Daoy (cell line): Measurements from ENCODE around the gene ATG10. TPM values are rescaled to one million over a fixed set of nuclear protein-coding genes. Genes with fewer than 3 reads are reported as not detected.
"Not testable (repeated sequence)": the region's sequence is repeated elsewhere in the genome, so short reads cannot be mapped to it uniquely, and the experiment has no call there.

Experiments used
- DNase-seq: peaks from one replicate; pipeline ENCODE4 v3.0.0-alpha.2; 2015; ENCODE audit warnings: low read depth
- total RNA-seq: library from RNA; depleted of rRNA; stranded (reverse); fragments of >200 nt; shearing (Covaris generic); gene quantifications from 2 replicates; pipeline ENCODE4 v1.2.3, GENCODE V29; 2014; rRNA removed

Gene ATG10
- 10.7 and 28.9 TPM in 2 replicates for total RNA-seq

DNA sequence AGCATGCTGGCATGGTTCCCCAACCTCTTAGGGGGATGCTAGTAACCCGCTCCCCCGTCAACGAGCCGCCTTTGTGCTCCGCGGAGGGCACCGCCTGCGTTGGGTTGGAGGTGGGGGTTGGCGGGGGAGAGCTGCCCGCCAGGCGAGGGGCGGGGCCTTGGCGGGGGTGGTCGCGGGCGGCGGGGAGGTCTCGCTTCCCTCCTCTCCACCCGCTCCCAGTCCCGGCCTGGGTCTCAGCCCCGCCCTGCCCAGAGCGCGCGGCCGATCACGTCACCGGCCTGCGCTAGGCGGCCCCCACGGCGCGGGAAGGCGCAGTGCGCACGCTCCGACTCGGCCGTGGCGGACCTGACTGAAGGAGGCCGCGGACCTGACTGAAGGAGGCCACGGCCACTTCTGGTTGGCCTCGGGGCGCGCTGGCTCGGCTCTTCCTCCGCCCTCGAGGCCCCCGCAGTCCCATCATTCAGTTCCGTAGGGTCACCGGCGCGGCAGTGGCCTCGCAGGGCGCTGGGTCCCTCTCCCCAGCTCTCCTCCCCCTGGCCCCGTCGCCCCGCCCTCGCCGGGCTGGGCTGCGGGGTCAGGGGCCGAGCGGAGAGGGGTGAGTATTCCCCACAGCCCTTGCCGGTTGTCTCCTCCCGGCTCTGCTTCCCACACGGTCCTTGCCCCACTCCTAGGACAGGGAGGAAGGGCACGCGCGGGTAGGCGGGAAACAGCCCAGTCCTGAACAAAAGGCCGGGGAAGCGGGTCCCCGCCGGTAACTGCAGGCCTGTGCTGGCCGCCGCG, at the start of gene ATG10:
TSS of gene ATG10 (plus strand) at position 312 of the 780 bp plus-strand sequence. CDS start 15,548 bp downstream, outside the sequence.
- DNase-seq, result peak; percentile 98

DNA sequence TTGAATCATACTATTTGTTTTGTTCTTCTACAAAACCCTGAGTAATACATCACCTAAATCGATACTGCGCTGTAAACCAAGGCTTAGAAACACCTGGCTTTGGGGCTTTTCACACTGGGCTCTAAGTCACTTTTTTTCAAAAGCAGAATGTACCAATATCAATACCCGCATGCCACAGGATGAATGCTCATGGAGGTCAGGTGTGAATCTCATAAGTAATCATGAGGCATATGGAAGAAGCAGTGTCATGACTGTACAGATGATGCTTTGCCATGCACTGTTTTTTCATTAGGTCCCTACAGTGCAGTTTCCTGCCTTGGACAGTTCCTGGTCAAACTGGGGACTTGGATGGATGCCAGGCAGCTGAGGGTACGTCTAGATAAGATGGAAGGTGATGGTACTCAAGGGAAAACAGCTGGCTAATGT, 49.0 kb upstream of the ATG10 start:
- DNase-seq, result peak; percentile 5

DNA sequence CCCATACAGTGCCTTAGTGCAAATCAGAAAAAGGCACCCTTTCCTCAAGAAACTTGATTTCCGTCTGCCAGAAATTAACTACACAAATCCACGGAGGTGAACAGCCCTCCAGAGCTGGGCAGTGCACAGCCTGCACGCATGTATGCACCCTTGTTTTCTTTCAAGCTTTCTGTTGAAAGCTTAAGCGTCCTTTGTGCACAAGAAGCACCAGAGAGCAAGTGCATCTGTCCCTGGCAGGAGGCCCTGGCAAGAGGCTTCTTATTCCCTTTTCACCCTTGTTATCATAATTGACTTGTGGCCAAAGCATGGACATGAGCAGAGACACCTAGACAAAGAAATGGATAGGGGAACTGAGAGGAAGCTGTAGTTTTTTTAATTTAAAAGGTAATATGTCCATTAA, 47.4 kb upstream of the ATG10 start:
- DNase-seq, result no peak

DNA sequence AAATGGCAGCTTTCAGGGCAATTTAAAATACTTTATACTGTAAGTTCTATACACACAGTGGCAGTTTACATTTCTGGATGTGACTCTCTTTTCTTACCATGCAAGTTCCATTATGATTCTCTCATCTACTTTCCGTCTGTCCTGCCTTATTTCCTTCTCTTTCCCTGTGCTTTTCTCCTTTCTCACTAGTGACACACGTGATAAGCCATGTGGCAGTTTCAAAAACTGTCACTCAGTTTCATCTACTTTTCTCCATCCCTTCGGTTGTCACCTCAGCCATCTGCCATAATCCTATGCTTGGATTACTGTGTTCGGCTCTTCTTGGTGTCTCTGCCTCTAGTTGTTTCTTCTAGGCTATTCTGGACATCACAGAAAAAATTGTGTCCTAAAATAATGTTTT, 46.8 kb upstream of the ATG10 start:
- no peak for DNase-seq

DNA sequence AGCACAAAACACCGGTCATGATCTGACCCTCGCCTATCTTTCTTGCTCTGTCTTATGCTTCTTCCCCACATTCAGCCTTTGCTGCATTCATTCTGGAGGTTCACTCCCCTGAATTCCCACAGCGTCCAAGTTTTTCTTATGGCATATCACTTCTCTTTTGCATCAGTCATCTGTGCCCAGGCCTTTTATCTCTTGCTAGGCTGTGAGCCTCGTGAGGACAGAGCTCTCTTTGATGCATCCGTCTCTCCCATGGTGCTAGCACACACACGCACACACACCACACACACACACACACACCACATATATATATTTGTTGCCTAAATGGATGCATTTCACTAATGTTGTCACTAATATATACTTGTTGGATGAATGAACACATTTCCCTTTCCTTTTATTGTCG, 45.8 kb upstream of the ATG10 start:
- DNase-seq, result no peak

DNA sequence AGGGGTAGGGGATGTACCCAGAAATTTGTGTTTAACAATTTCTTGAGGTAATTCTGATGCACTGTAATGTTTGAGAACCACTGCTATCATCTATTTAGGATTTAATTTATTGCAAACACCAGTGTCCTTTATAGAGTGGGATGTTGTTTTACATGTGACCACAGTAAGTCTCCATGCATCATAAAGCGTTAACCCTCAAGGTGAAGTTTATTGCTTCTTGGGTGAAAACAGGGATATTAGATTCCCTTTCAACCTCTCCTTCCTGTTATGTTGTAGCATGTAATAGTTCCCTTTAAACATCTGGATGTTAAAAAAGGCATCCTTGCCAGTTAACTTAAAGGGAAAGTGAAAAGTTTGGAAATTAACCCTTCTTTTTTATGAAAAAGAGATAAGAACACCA, 35.8 kb upstream of the ATG10 start:
- no peak for DNase-seq

DNA sequence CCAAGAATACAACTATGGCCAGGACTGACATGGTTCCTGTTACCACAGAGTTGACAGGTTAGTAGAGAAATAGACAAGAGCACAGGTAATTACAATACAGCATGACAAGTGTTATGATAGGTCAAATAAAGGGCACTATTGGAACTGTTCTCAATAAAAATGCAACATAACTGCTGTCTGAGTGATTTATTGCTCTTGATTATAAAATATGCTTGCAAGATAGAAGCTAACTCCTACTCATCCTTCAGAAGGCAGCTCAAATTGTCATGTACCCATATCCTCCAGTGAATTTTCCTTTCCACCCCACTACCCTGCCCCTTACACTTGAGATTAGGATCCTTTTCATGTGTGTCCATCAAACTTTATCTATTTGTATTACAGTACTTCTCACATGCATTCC, 35.1 kb upstream of the ATG10 start:
- DNase-seq, result no peak

DNA sequence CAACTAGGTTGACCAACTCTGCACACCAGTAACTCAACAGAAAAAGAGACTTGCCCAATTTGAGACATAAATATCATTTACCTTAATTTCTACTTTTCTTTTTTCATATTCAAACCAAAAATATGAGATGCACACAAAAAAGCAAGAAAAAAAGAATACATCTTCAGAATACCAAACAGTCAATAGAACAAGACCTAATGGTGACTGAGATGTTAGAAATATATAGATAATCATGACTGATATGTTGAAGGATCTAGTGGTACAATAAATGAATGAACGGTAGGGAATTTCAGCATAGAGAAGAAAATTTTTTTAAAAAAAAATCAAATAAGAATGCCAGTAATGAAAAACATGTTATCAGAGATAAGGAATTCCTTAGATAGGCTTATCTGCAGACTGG, 29.1 kb upstream of the ATG10 start:
- DNase-seq, result no peak

DNA sequence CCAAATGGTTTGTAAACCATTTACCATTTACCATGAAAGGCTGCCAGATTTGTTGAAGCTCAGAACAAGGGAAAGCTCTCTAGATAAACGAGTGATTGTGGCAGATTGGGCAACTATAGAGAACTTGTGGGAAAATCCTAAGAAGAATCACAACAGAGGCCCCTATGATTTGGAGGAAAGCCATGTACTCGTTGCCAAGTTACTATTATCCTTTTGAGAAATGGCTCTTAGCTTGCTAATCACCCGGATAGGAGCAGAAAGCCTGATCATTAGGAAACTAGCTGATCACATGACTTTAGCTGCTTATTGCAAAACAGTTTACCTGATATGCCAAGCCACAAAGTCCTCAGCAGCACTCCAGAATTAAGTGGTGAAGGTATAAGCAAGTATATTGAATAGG, 23.5 kb upstream of the ATG10 start:
- DNase-seq, result no peak

DNA sequence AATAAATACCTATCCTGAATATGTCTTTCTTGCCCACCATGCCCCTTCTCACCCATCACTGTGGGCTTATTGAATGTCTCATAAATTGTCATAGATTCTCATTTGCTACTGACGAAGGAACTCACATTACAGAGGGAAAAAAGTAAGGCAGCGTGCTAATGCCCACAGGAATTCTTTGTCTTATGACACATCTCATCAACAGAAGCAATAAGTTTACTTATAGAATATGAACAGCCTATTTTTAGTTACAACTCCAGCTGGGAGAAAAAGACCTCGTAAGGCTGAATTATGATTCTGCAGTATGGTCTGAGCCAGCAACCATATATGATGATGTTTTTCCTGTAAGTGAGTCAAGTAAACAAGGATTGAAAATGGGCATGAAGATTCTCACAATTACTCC, 22.4 kb upstream of the ATG10 start:
- no peak for DNase-seq

DNA sequence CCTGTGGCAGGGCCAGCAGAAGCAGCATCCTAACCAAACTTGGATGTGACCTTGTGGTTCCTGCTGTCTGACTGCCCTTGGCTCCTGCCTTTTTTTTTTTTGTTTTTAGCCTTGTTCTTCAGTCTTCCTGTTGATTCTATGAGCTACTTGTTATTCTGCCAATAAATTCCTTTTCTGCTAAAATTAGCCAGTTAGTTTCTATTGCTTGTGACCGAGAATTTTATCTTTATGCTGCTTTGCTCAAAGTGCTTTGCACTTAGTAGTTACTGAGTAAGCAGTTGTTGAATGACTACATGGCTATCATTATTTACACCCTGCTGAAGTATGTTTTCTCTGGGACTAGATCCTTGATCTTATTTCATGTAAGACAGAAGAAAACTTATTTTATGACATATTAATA, 20.8 kb upstream of the ATG10 start:
- no peak for DNase-seq

DNA sequence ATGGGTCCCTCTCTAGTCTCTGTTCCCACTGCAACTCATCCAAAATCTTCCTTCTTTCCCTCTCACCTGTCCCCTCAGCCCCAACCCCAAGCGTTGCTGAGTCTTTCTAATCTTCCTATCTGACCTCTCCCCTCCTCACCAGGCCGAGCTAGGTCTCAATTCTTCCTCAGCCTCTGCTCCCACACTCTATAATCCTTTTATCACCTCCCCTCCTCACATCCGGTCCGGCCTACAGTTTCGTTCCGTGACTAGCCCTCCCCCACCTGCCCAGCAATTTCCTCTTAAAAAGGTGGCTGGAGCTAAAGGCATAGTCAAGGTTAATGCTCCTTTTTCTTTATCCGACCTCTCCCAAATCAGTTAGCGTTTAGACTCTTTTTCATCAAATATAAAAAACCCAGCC, 17.0 kb upstream of the ATG10 start:
- DNase-seq, result not testable (repeated sequence)

DNA sequence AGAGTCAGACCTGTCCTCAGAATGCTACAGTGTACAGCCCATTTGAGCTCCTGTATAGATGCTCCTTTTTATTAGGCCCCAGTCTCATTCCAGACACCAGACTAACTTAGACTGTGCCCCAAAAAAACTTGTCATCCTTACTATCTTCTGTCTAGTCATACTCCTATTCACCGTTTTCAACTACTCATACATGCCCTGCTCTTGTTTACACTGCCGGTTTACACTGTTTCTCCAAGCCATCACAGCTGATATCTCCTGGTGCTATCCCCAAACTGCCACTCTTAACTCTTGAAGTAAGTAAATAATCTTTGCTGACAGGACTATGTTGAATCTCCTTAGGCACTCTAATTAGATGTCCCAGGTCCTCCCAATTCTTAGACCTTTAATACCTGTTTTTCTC, 13.7 kb upstream of the ATG10 start:
- DNase-seq, result not testable (repeated sequence)

DNA sequence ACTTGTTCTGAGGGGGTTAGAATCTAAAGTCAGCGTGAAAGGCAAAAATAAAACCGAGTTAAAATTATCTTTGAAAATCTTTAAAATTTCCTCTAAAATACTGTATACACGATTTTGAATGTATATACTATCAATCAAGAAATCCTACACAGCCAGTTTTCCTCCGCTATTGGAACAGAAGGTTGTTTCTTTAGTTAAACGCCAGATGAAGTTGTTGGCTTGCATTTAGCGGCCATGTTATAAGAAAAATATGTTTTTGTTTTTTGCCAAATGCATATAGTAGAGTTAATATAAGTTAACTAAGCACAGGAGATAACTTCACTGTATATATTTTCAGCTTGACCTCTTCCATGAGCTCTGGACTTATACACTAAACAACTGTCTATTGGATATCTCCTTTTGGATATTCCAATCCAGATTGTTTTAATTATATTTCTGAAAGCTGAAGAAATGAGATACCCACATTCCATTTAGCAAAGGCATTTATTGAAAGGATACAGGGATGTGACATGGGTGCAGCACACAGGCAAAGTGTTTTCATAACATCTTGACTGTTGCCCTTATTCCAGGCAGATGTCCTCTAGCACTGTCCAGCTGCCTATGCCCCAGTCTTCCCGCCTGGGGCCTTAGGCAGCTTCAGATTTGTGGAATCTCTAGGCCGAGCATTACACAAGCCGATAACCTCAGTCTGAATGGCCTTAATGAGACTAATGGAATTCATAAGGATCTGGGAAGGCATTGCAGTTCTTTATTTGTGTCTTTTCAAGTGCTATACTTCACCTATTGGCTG, 10.0 kb upstream of the ATG10 start:
- no peak for DNase-seq

DNA sequence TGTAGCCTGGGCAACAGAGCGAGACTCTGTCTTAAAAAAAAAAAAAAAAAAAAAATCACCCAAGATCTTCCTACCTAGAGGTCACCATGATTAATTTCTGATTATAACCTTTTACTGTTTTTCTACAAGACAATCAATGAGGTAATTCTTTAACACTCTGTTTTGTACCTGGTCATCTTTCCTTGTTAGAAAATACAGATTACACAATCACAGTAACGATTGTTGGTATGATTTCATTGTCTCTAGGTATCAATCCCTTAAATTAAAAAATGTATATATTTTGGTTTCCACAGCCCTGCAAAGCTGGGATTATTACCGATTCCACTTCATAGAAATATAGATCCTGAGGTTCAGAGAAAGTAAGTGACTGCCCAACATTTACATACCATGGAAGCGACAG, 8.3 kb upstream of the ATG10 start:
- DNase-seq, result no peak

DNA sequence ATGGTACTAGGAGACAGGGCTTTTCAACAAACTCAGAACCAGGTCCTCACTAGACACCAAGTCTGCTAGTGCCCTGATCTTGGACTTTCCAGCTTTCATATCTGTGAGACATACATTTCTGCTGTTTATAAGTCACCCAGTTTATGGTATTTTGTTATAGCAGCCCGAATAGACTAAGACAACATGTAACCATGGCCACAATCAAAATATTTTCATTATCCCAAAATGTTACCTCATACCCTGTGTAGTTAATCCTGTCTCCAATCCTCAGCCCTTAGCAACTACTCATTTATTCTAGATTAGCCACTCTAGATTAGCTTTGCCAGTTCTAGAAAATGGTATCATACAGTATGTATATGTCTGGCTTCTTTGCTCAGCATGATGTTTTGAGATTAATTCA, 6.3 kb upstream of the ATG10 start:
- DNase-seq, result no peak

DNA sequence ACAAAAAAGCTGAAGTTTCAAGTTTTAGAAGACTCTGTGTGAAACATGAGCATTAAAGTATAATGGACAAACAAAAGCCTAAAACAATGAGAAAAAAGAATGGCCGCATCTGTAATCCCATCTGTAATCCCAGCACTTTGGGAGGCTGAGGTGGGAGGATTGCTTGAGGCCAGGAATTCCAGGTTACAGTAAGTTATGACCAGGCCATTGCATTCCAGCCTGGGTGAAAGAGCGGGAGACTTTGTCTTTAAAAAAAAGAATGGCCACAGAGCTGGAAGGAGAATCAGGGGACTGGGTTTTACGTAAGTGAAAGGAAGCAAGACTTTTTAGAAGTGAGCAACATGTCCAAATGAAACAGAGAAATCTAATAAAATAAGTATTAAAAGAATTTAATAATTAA, 2.6 kb upstream of the ATG10 start:
- no peak for DNase-seq

DNA sequence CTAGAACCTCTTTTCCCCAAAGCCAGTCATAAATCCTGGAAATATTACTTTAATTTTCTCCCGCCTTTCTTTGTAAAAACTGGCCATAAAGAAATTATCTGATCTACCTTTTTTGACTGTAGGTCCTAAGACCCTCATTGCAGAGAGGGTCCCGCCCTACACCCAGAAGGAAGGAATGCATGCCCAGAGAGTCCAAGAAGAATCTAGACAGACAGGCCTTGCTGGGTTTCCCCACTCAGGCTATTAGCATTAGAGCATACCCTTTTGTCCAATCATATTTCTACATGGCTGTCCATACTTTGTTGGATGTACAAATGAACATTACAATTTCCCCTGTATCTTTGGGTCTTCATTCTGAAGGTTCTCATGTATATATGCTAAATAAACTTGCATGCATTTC, 1.9 kb upstream of the ATG10 start:
- no peak for DNase-seq

DNA sequence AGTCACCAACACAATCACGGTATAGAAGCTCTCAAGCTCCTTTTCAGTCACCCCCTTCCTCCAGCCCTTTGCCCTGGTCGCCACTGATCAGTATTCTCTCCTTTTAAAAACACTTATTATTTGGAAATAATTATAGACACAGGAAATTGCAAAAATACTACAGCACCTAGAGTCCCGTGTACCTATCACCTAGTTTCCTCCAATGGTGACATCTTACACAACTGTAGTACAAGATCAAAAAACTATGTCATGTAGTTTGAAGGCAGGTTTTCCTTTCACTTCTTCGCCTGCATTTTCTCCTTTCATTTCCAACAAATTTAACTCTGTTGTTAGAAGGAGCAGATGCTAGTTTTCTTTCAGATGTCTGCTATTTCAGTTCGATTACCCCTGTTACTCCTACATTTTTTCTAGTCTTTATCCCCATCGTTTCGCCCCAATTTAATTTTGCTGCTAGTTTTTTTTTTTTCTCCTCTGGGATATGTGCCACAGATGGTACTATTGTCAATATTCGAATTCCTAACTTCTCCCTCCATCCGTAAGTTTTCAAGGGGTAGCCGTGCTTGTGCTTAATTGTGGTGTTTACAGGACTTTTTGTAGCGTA, 612 bp upstream of the ATG10 start:
- DNase-seq, result peak; percentile 21

DNA sequence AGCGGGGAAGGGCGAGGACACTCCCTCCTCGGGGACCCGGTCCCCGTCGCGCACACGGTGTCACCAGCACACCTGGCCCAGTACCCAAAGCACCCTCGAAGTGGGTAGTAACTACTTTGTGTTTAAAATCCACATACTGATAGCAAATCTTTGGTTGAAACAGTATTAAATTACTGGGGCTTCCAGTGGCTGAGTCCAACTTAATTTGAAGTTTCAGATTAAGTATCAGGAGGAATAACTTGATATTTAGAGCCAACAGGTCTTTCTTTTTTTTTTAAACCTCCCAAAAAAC, 615 bp downstream of the ATG10 start:
- DNase-seq, result no peak

DNA sequence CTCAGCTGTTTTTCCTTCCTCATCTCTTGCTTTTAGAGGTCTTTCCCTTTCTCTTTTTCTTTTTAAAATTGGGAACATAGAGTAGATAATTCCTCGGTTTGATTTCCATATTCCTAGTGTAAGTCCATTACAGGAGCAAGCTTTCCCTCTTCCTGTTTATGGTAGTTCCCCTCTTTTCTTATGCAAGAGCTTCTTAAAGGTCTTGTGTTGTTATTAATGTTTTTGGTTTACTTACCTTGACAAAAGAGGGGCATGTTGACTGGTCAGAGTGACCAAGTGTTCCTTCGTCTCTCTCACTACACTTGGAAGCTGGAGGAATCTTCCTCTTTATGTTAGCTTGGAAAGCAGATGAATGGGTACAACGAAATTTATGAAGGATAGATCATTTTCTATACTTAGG, 8.3 kb downstream of the ATG10 start:
- no peak for DNase-seq

DNA sequence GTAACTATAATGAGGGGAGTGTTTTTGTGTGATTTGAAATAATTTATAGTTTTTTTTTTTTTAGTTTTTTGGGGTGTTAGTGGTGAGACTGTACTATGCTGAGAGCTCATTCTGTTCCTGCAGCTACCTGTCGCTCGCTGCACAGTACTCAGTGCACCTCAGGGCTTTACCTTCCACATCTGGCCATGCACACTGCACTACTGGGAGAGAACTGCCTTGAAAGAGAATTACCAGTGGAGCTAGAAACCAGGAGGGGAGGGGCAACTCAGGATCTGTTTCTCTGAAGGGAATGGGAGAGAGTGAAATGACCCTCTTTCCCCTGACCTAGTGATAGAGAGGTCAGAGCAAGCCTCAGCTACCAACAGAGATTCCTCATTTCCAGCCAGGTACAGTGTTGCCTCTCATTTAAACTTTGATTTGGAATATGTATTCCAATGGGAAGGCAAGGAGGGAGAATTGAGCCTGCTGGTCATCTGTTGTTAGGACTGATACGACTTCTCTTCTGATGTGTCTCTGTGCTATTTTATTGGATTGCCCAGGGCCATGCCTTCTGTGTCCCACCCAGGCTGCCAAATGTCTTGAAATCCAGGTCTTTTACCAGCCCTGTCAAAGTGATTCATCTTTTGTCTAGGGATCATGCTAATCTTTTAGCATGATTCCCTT, 8.9 kb downstream of the ATG10 start:
- no peak for DNase-seq
